IMR-90 (cell line): Measurements from ENCODE around the gene ISG20L2. TPM values are rescaled to one million over a fixed set of nuclear protein-coding genes. Genes with fewer than 3 reads are reported as not detected.

Experiments used
- ATAC-seq: fragments of 200-7000 bp; cut with Tn5 transposase; 2 replicates; pipeline ENCODE4 v1.9.1; 2020; ENCODE audit warnings: low read depth, mild to moderate bottlenecking, moderate library complexity
- BruUV-seq: library from RNA; stranded (reverse); fragments of 400-500 nt; replicated peaks from 2 replicates; lab custom pipeline; 2021; lab: Mats Ljungman, UMichigan
- CTCF ChIA-PET: fragments of 300-600 bp; formaldehyde crosslinking; extraction: SDS; loops from one replicate; lab custom pipeline; 2021; ENCODE audit warnings: antibody characterized with exemption; lab: Yijun Ruan, JAX
- POLR2A ChIA-PET: fragments of 300-600 bp; sonication (Branson Sonifier 250); formaldehyde crosslinking; loops from one replicate; lab custom pipeline; 2022; ENCODE audit warnings: antibody characterized with exemption; ENCODE audit not compliant: unreplicated experiment; lab: Charles Lee
- DNase-seq: peaks from one replicate; pipeline ENCODE4 v3.0.0; 2013
- H2AFZ ChIP-seq: replicated peaks from 2 replicates; pipeline ENCODE3; 2013; ENCODE audit warnings: low read length, mild to moderate bottlenecking; ENCODE audit not compliant: poor library complexity
- H2AK5ac ChIP-seq: 2 replicates; pipeline ENCODE4 v1.6.1; 2013; ENCODE audit warnings: low read depth, low read length, inconsistent platforms
- H2AK9ac ChIP-seq: replicated peaks from 2 replicates; pipeline ENCODE3; 2013; ENCODE audit warnings: mild to moderate bottlenecking, low read depth, low read length, moderate library complexity; ENCODE audit not compliant: poor library complexity
- H2BK120ac ChIP-seq: 2 replicates; pipeline ENCODE4 v1.6.1; 2013; ENCODE audit warnings: low read depth, low read length, inconsistent platforms
- H2BK15ac ChIP-seq: 3 replicates; pipeline ENCODE4 v1.6.1; 2013; ENCODE audit warnings: low read depth, low read length, inconsistent platforms
- H2BK20ac ChIP-seq: 2 replicates; pipeline ENCODE4 v1.6.1; 2013; ENCODE audit warnings: low read depth, mild to moderate bottlenecking, inconsistent platforms, low read length, moderate library complexity
- H2BK5ac ChIP-seq: 2 replicates; pipeline ENCODE4 v1.6.1; 2013; ENCODE audit warnings: mild to moderate bottlenecking, low read depth, low read length, inconsistent platforms; ENCODE audit not compliant: poor library complexity, severe bottlenecking
- H3K14ac ChIP-seq: replicated peaks from 2 replicates; pipeline ENCODE4 v1.6.1; 2013; ENCODE audit warnings: low read depth, low read length, inconsistent platforms
- H3K18ac ChIP-seq: 2 replicates; pipeline ENCODE4 v1.6.1; 2013; ENCODE audit warnings: low read depth, low read length, control low read depth
- H3K23ac ChIP-seq: 2 replicates; pipeline ENCODE4 v1.6.1; 2013; ENCODE audit warnings: low read depth, low read length, inconsistent platforms
- H3K27ac ChIP-seq: 2 replicates; pipeline ENCODE4 v1.5.1; 2013; ENCODE audit warnings: mild to moderate bottlenecking, control low read depth, low read length; ENCODE audit not compliant: insufficient read depth
- H3K27me3 ChIP-seq: 2 replicates; pipeline ENCODE4 v1.6.1; 2013; ENCODE audit warnings: low read length; ENCODE audit not compliant: control insufficient read depth, insufficient read depth
- H3K36me3 ChIP-seq: 2 replicates; pipeline ENCODE4 v1.6.1; 2013; ENCODE audit warnings: low read length, mixed read lengths; ENCODE audit not compliant: control insufficient read depth, insufficient read depth
- H3K4ac ChIP-seq: 2 replicates; pipeline ENCODE4 v1.6.1; 2013; ENCODE audit warnings: low read depth, low read length, inconsistent platforms
- H3K4me1 ChIP-seq: 2 replicates; pipeline ENCODE4 v1.6.1; 2013; ENCODE audit warnings: low read length, mixed read lengths; ENCODE audit not compliant: control insufficient read depth, insufficient read depth
- H3K4me2 ChIP-seq: 2 replicates; pipeline ENCODE4 v1.6.1; 2013; ENCODE audit warnings: low read depth, mild to moderate bottlenecking, control low read depth, low read length, moderate library complexity
- H3K4me3 ChIP-seq: 2 replicates; pipeline ENCODE4 v1.5.1; 2013; ENCODE audit warnings: low read depth, mild to moderate bottlenecking, control low read depth, low read length, moderate library complexity; ENCODE audit not compliant: insufficient read depth
- H3K56ac ChIP-seq: 2 replicates; pipeline ENCODE4 v1.6.1; 2013; ENCODE audit warnings: low read length, inconsistent platforms; ENCODE audit not compliant: insufficient read depth; ENCODE audit errors: extremely low read depth
- H3K79me1 ChIP-seq, 2 experiments: 2 replicates each; pipeline ENCODE4 v1.6.1; 2013; ENCODE audit warnings: low read length in 2 of 2, inconsistent platforms in 1 of 2, low read depth in 1 of 2
- H3K9ac ChIP-seq: 2 replicates; pipeline ENCODE4 v1.6.1; 2013; ENCODE audit warnings: low read depth, low read length, control low read depth
- H3K9me1 ChIP-seq: 2 replicates; pipeline ENCODE4 v1.6.1; 2013; ENCODE audit warnings: low read length, inconsistent platforms; ENCODE audit not compliant: insufficient read depth
- H3K9me3 ChIP-seq: 2 replicates; pipeline ENCODE4 v1.6.1; 2013; ENCODE audit warnings: low read length; ENCODE audit not compliant: control insufficient read depth, insufficient read depth
- H4K20me1 ChIP-seq: 2 replicates; pipeline ENCODE4 v1.6.1; 2013; ENCODE audit warnings: low read length, inconsistent platforms; ENCODE audit not compliant: insufficient read depth
- H4K5ac ChIP-seq: 2 replicates; pipeline ENCODE4 v1.6.1; 2013; ENCODE audit warnings: mild to moderate bottlenecking, low read depth, low read length, control low read depth
- H4K8ac ChIP-seq, 2 experiments: 2 replicates each; pipeline ENCODE4 v1.6.1; 2013; ENCODE audit warnings: low read depth in 2 of 2, low read length in 2 of 2, control low read depth in 1 of 2, inconsistent platforms in 1 of 2
- H4K91ac ChIP-seq: 2 replicates; pipeline ENCODE4 v1.6.1; 2013; ENCODE audit warnings: low read depth, low read length, inconsistent platforms; ENCODE audit not compliant: insufficient read depth
- BHLHE40 ChIP-seq: fragments of 150-350 bp; IDR thresholded peaks from 2 replicates; pipeline ENCODE4 v1.6.1; 2016; ENCODE audit warnings: mild to moderate bottlenecking, low read depth, low read length
- CHD1 ChIP-seq: IDR thresholded peaks from 2 replicates; pipeline ENCODE4 v1.6.1; 2012; ENCODE audit warnings: low read depth, low read length, improper control_type of control experiment
- CTCF ChIP-seq: conservative IDR thresholded peaks from 2 replicates; pipeline ENCODE4 v1.5.1; 2012; ENCODE audit warnings: mild to moderate bottlenecking, low read depth, low read length, improper control_type of control experiment
- MAFK ChIP-seq: IDR thresholded peaks from 2 replicates; pipeline ENCODE4 v1.6.1; 2012; ENCODE audit warnings: low read depth, low read length, improper control_type of control experiment
- MAZ ChIP-seq: IDR thresholded peaks from 2 replicates; pipeline ENCODE4 v1.6.1; 2012; ENCODE audit warnings: low read depth, mild to moderate bottlenecking, low read length, improper control_type of control experiment, moderate library complexity, borderline replicate concordance
- MXI1 ChIP-seq: IDR thresholded peaks from 2 replicates; pipeline ENCODE4 v1.6.1; 2012; ENCODE audit warnings: low read depth, mild to moderate bottlenecking, low read length, moderate library complexity, borderline replicate concordance
- POLR2A ChIP-seq: IDR thresholded peaks from 2 replicates; pipeline ENCODE4 v1.6.1; 2012; ENCODE audit warnings: mild to moderate bottlenecking, low read depth, low read length
- RCOR1 ChIP-seq: IDR thresholded peaks from 2 replicates; pipeline ENCODE4 v1.6.1; 2012; ENCODE audit warnings: mild to moderate bottlenecking, low read length, improper control_type of control experiment; ENCODE audit not compliant: insufficient replicate concordance
- RFX5 ChIP-seq: IDR thresholded peaks from 2 replicates; pipeline ENCODE4 v1.8.0; 2012; ENCODE audit warnings: low read depth, mild to moderate bottlenecking, low read length, moderate library complexity
- WGBS, 2 experiments: methylation state at CpG; one replicate each; pipeline versions ENCODE4 v1.1.5 to v1.1.7; 2013; ENCODE audit warnings: missing lambda C conversion rate in 2 of 2; ENCODE audit not compliant: insufficient read length in 1 of 2; ENCODE audit errors: extremely low coverage in 2 of 2; 5-methylcytosine and 5-hydroxymethylcytosine counted together
- dilution Hi-C: fragments of 300-500 bp; cut with HindIII; formaldehyde crosslinking; loops from one replicate; pipeline ENCODE4 v1.14.3; 2018; ENCODE audit warnings: low sequenced_read_pairs; ENCODE audit not compliant: unreplicated experiment
- in situ Hi-C: fragments of 300-500 bp; cut with MboI; formaldehyde crosslinking; loops from 3 replicates; pipeline ENCODE4 v1.14.3; 2019; ENCODE audit warnings: low sequenced_read_pairs, inconsistent platforms, mixed read lengths
- intact Hi-C: fragments of 100-400 bp; cut with micrococcal nuclease; formaldehyde crosslinking; loops from 2 replicates; pipeline ENCODE4 v1.10.0; 2022
- polyA plus RNA-seq, 3 experiments: library from polyadenylated mRNA; depleted of rRNA; stranded (reverse); fragments of >200 nt; gene quantifications; 2 replicates each; pipeline ENCODE4 v1.2.3, GENCODE V29; 2012; ENCODE audit warnings: low replicate concordance in 1 of 3
- total RNA-seq: library from RNA; depleted of rRNA; stranded (reverse); fragments of >200 nt; gene quantifications from 2 replicates; pipeline ENCODE4 v1.2.3, GENCODE V29; 2012

The ISG20L2 gene
- total and polyA plus RNA-seq, 2 of the 4 experiments (the other 2 are of a cell fraction) = 17.0 to 27.3 TPM

DNA sequence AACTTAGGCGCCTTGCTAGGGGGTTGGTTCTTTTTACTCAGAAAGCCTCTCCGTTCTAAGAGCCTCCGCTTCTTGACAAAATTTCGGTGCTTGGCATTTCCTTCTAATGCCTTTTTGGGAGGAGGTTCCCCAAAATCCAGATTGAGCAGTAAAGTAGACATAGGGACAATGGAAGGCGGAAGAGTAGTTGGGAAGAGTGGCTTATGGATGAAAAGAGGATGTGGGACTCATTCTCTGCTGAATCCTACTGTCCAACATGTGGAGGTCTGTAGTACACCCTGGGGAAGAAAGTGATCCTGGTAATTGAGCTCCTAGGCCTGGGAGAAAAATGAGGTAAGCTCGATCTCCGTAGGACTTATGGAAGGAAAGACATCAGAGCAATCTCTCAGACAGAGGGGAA, 1.1 kb downstream of the ISG20L2 start:
- WGBS, 2 experiments = 88% methylated on average over 2 of the region's 7 CpGs; no CpG with 5 or more reads in 1 of the 2 experiments
- peaks cover 28 to 70% of the 10 kb centered on the region in 2 experiments for H3K79me1 ChIP-seq
- peak overlapping the region; percentile 92 for H3K9ac ChIP-seq
- no TSS peak for BruUV-seq
- peak overlapping the region; percentile 98 for H2AK9ac ChIP-seq
- peak overlapping the region; percentile 98 for H3K4me2 ChIP-seq
- TF ChIP-seq CTCF (no peak), MAFK (no peak), RFX5 (no peak), CHD1 (no peak), MXI1 (no peak), BHLHE40 (no peak), POLR2A (no peak), RCOR1 (no peak), MAZ (no peak)
- H4K8ac ChIP-seq = peak overlapping the region; percentile 98 to 99; a peak in 2 of 4 replicates
- peak overlapping the region; percentile 95 for H4K91ac ChIP-seq
- peak overlapping the region; percentile 99; the same call in 1 of the 2 replicates for H3K23ac ChIP-seq
- ChIA-PET POLR2A (no interaction called here), CTCF (interaction anchor here (0.6 to 6.3 kb wide), 4 partner anchors 13 to 133 kb away, joined by 4 to 104 read pairs (median 23); partner anchors contain the start of gene NTRK1)
- H3K56ac ChIP-seq = peak overlapping the region; percentile 92; the same call in 1 of the 2 replicates
- H3K14ac ChIP-seq = peak overlapping the region; percentile 99; the same call in 1 of the 2 replicates
- in situ Hi-C loops = no loop called here
- peaks cover 26% of the 10 kb centered on the region for H3K36me3 ChIP-seq
- H2AK5ac ChIP-seq = no peak overlapping the region; the same call in 1 of the 2 replicates
- no peak overlapping the region for H3K18ac ChIP-seq
- H3K27me3 ChIP-seq = no peaks in the 10 kb centered on the region
- peaks cover 8% of the 10 kb centered on the region for H3K4me1 ChIP-seq
- ATAC-seq (no peak), DNase-seq (no peak)
- dilution Hi-C loops = no loop called here
- H3K4me3 ChIP-seq = peak overlapping the region; percentile 60
- H3K27ac ChIP-seq = no peak overlapping the region; the same call in 1 of the 2 replicates
- H2AFZ ChIP-seq = no peak overlapping the region
- peak overlapping the region; percentile 99 for H3K4ac ChIP-seq
- H3K9me1 ChIP-seq = peaks cover 8% of the 10 kb centered on the region; the same call in 1 of the 2 replicates
- H2BK15ac ChIP-seq = no peak overlapping the region
- peaks cover 37% of the 10 kb centered on the region for H4K20me1 ChIP-seq
- H3K9me3 ChIP-seq = no peaks in the 10 kb centered on the region
- H2BK5ac ChIP-seq = no peak overlapping the region
- H4K5ac ChIP-seq = no peak overlapping the region
- intact Hi-C loops = loop anchor here (2.0 to 10.0 kb wide), 3 partner anchors 39 to 223 kb away; partner anchors contain the start of genes LRRC71, MEF2D and PRCC
- no peak overlapping the region for H2BK120ac ChIP-seq
- no peak overlapping the region for H2BK20ac ChIP-seq
